H1 (cell line): ENCODE results near the gene SLC35F1. TPM values are rescaled to one million over a fixed set of nuclear protein-coding genes. Genes with fewer than 3 reads are reported as not detected.

ENCODE experiments used
- CHD2 ChIP-seq: IDR thresholded peaks from 2 replicates; pipeline ENCODE4 v1.6.1; 2012; ENCODE audit warnings: low read length, improper control_type of control experiment
- CTBP2 ChIP-seq: IDR thresholded peaks from 2 replicates; pipeline ENCODE4 v1.7.0; 2011; ENCODE audit warnings: borderline replicate concordance, mild to moderate bottlenecking, moderate library complexity, mixed read lengths, low read length; ENCODE audit not compliant: insufficient read depth, insufficient read length
- FOSL1 ChIP-seq: IDR thresholded peaks from 2 replicates; pipeline ENCODE4 v1.6.1; 2011; ENCODE audit warnings: mild to moderate bottlenecking, low read depth, low read length, moderate library complexity; ENCODE audit not compliant: insufficient read depth
- GTF2F1 ChIP-seq: IDR thresholded peaks from 2 replicates; pipeline ENCODE4 v1.6.1; 2012; ENCODE audit warnings: low read depth, low read length, improper control_type of control experiment, borderline replicate concordance
- NRF1 ChIP-seq: IDR thresholded peaks from 2 replicates; pipeline ENCODE4 v1.6.1; 2011; ENCODE audit warnings: mild to moderate bottlenecking, low read depth, low read length, improper control_type of control experiment
- SAP30 ChIP-seq: fragments of 300-600 bp; sonication (generic); IDR thresholded peaks from 2 replicates; pipeline ENCODE4 v1.7.1; 2012; ENCODE audit warnings: low read length, moderate library complexity, mild to moderate bottlenecking, inconsistent platforms; ENCODE audit not compliant: insufficient read depth, insufficient replicate concordance
- TAF7 ChIP-seq: optimal IDR thresholded peaks from 2 replicates; pipeline ENCODE3; 2011; ENCODE audit warnings: low read depth, mild to moderate bottlenecking, inconsistent platforms, low read length, moderate library complexity, borderline replicate concordance
- polyA plus RNA-seq, 7 experiments: library from polyadenylated mRNA; depleted of rRNA in 3 of 7; stranded (reverse) in 5 of 7; unstranded in 2 of 7; fragments of >200 nt in 5 of 7; fragments of 200-250 nt in 2 of 7; gene quantifications; 1 replicate in 5 of 7; 2 replicates in 1 of 7; 4 replicates in 1 of 7; pipeline versions ENCODE4 v1.2.1 to v1.2.3, GENCODE V29; 2011 to 2013; ENCODE audit warnings: missing spikeins in 2 of 7, mixed read lengths in 2 of 7
- total RNA-seq: library from RNA; stranded (reverse); fragmentation: NEBNext Ultra II Directional; extraction: Animal tissue kit (Norgen Biotek cat#: 25700); gene quantifications from 2 replicates; pipeline ENCODE4 v1.2.1, GENCODE V29; 2021
- TF ChIP-seq, protein P1 (sequence below): fragments of 300-600 bp; sonication (generic); IDR thresholded peaks from 2 replicates; pipeline ENCODE4 v1.7.1; 2012; ENCODE audit warnings: low read length, moderate library complexity, mild to moderate bottlenecking, inconsistent platforms; ENCODE audit not compliant: insufficient replicate concordance

Gene SLC35F1
- total and polyA plus RNA-seq, 2 of the 8 experiments (the other 6 are each of a cell fraction or from before 2014, with no cell fraction given): 7.0 to 10.0 TPM

DNA sequence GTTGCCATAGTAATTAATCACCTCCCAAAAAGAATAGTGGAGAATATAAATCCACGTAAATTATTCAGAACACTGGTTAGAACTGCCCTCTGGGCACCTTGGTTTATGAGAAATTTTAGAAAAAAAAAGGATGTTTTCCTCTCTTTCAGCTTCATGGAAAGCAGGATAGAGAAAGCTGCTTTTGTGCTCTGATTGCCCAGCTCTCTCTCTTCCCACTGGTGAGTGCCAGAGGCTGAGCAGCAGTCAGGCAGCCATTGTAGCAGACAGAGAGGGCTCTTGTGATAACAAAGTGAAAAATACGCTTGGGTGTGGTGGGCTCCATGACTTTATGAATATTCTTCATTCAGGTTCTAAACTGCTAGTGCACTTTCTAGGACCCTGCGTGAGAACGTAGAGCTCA, 26.4 kb downstream of the SLC35F1 start (continued):
- TF ChIP-seq, protein P1, sequence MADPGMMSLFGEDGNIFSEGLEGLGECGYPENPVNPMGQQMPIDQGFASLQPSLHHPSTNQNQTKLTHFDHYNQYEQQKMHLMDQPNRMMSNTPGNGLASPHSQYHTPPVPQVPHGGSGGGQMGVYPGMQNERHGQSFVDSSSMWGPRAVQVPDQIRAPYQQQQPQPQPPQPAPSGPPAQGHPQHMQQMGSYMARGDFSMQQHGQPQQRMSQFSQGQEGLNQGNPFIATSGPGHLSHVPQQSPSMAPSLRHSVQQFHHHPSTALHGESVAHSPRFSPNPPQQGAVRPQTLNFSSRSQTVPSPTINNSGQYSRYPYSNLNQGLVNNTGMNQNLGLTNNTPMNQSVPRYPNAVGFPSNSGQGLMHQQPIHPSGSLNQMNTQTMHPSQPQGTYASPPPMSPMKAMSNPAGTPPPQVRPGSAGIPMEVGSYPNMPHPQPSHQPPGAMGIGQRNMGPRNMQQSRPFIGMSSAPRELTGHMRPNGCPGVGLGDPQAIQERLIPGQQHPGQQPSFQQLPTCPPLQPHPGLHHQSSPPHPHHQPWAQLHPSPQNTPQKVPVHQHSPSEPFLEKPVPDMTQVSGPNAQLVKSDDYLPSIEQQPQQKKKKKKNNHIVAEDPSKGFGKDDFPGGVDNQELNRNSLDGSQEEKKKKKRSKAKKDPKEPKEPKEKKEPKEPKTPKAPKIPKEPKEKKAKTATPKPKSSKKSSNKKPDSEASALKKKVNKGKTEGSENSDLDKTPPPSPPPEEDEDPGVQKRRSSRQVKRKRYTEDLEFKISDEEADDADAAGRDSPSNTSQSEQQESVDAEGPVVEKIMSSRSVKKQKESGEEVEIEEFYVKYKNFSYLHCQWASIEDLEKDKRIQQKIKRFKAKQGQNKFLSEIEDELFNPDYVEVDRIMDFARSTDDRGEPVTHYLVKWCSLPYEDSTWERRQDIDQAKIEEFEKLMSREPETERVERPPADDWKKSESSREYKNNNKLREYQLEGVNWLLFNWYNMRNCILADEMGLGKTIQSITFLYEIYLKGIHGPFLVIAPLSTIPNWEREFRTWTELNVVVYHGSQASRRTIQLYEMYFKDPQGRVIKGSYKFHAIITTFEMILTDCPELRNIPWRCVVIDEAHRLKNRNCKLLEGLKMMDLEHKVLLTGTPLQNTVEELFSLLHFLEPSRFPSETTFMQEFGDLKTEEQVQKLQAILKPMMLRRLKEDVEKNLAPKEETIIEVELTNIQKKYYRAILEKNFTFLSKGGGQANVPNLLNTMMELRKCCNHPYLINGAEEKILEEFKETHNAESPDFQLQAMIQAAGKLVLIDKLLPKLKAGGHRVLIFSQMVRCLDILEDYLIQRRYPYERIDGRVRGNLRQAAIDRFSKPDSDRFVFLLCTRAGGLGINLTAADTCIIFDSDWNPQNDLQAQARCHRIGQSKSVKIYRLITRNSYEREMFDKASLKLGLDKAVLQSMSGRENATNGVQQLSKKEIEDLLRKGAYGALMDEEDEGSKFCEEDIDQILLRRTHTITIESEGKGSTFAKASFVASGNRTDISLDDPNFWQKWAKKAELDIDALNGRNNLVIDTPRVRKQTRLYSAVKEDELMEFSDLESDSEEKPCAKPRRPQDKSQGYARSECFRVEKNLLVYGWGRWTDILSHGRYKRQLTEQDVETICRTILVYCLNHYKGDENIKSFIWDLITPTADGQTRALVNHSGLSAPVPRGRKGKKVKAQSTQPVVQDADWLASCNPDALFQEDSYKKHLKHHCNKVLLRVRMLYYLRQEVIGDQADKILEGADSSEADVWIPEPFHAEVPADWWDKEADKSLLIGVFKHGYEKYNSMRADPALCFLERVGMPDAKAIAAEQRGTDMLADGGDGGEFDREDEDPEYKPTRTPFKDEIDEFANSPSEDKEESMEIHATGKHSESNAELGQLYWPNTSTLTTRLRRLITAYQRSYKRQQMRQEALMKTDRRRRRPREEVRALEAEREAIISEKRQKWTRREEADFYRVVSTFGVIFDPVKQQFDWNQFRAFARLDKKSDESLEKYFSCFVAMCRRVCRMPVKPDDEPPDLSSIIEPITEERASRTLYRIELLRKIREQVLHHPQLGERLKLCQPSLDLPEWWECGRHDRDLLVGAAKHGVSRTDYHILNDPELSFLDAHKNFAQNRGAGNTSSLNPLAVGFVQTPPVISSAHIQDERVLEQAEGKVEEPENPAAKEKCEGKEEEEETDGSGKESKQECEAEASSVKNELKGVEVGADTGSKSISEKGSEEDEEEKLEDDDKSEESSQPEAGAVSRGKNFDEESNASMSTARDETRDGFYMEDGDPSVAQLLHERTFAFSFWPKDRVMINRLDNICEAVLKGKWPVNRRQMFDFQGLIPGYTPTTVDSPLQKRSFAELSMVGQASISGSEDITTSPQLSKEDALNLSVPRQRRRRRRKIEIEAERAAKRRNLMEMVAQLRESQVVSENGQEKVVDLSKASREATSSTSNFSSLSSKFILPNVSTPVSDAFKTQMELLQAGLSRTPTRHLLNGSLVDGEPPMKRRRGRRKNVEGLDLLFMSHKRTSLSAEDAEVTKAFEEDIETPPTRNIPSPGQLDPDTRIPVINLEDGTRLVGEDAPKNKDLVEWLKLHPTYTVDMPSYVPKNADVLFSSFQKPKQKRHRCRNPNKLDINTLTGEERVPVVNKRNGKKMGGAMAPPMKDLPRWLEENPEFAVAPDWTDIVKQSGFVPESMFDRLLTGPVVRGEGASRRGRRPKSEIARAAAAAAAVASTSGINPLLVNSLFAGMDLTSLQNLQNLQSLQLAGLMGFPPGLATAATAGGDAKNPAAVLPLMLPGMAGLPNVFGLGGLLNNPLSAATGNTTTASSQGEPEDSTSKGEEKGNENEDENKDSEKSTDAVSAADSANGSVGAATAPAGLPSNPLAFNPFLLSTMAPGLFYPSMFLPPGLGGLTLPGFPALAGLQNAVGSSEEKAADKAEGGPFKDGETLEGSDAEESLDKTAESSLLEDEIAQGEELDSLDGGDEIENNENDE: no peak
- TF ChIP-seq NRF1: no peak
- TF ChIP-seq CTBP2: no peak
- TF ChIP-seq SAP30: no peak
- TF ChIP-seq CHD2: no peak
- no peak for TF ChIP-seq TAF7
- no peak for TF ChIP-seq GTF2F1
- TF ChIP-seq FOSL1: no peak
